GM12878 (cell line): ENCODE results near the gene PDLIM3. TPM values are rescaled to one million over a fixed set of nuclear protein-coding genes. Genes with fewer than 3 reads are reported as not detected.
"Not testable (repeated sequence)": the region's sequence is repeated elsewhere in the genome, so short reads cannot be mapped to it uniquely, and the experiment has no call there.

Experiments
- ATAC-seq: fragments of 200-7000 bp; cut with Tn5 transposase; 3 replicates; pipeline ENCODE4 v1.9.1; 2020; ENCODE audit warnings: mild to moderate bottlenecking, moderate library complexity
- BruUV-seq: library from RNA; stranded (reverse); fragments of 400-500 nt; replicated peaks from 2 replicates; lab custom pipeline; 2021; lab: Mats Ljungman, UMichigan
- CTCF ChIA-PET: fragments of 300-600 bp; sonication (Branson Sonifier 250); formaldehyde crosslinking; extraction: SDS; loops from one replicate; lab custom pipeline; 2021; ENCODE audit warnings: inconsistent platforms; lab: Yijun Ruan, JAX
- POLR2A ChIA-PET: fragments of 350-600 bp; formaldehyde crosslinking; extraction: SDS; loops from one replicate; lab custom pipeline; 2021; ENCODE audit warnings: inconsistent platforms; lab: Charles Lee
- RAD21 ChIA-PET: fragments of 300-600 bp; sonication (Branson Sonifier 250); formaldehyde crosslinking; loops from one replicate; lab custom pipeline; 2023; ENCODE audit warnings: antibody characterized with exemption; ENCODE audit not compliant: unreplicated experiment; lab: Charles Lee
- SMC1A ChIA-PET: fragments of 300-600 bp; sonication (Branson Sonifier 250); formaldehyde crosslinking; loops from one replicate; lab custom pipeline; 2023; ENCODE audit not compliant: unreplicated experiment, uncharacterized antibody; lab: Charles Lee
- DNase-seq: peaks from one replicate; pipeline ENCODE4 v3.0.0-alpha.2; 2011; ENCODE audit warnings: low read depth, low spot score
- FAIRE-seq: peaks from 3 replicates; lab custom pipeline; 2011; peaks lifted over from hg19 to GRCh38; lab: Jason Lieb, UNC
- H2AFZ ChIP-seq: 2 replicates; pipeline ENCODE4 v1.6.0; 2011; ENCODE audit warnings: low read depth, low read length, control low read depth; ENCODE audit not compliant: control insufficient read depth
- H3K27ac ChIP-seq: 2 replicates; pipeline ENCODE4 v1.5.1; 2011; ENCODE audit warnings: control low read depth; ENCODE audit not compliant: control insufficient read depth, insufficient read depth
- H3K27me3 ChIP-seq, 2 experiments: replicated peaks in 1 of 2; 2 replicates each; pipeline versions ENCODE4 v1.6.0 to v1.6.1; 2011; ENCODE audit warnings: low read length in 1 of 2; ENCODE audit not compliant: control insufficient read depth in 2 of 2, insufficient read depth in 2 of 2
- H3K36me3 ChIP-seq, 2 experiments: 2 replicates each; pipeline ENCODE4 v1.5.1; 2011; ENCODE audit warnings: low read length in 1 of 2; ENCODE audit not compliant: control insufficient read depth in 2 of 2, insufficient read depth in 2 of 2
- H3K4me1 ChIP-seq: 2 replicates; pipeline ENCODE4 v1.6.1; 2011; ENCODE audit warnings: mild to moderate bottlenecking, low read length, moderate library complexity, mixed read lengths; ENCODE audit not compliant: control insufficient read depth, insufficient read depth
- H3K4me2 ChIP-seq: 2 replicates; pipeline ENCODE4 v1.6.0; 2011; ENCODE audit warnings: control low read depth; ENCODE audit not compliant: control insufficient read depth, insufficient read depth
- H3K4me3 ChIP-seq: fragments of 200-600 bp; sonication (generic); 2 replicates; pipeline ENCODE4 v1.5.1; 2016
- H3K79me2 ChIP-seq: 2 replicates; pipeline ENCODE4 v1.6.0; 2011; ENCODE audit warnings: low read length; ENCODE audit not compliant: control insufficient read depth, insufficient read depth
- H3K9ac ChIP-seq: 2 replicates; pipeline ENCODE4 v1.8.0; 2011; ENCODE audit warnings: low read length, control low read depth, mixed read lengths; ENCODE audit not compliant: control insufficient read depth, insufficient read depth
- H3K9me3 ChIP-seq: replicated peaks from 3 replicates; pipeline ENCODE4 v1.5.1; 2011; ENCODE audit warnings: mild to moderate bottlenecking, low read length; ENCODE audit not compliant: control insufficient read depth, insufficient read depth
- H4K20me1 ChIP-seq: 2 replicates; pipeline ENCODE4 v1.6.0; 2011; ENCODE audit not compliant: control insufficient read depth, insufficient read depth
- EED ChIP-seq: sonication (generic); IDR thresholded peaks from 2 replicates; pipeline ENCODE4 v1.6.1; 2016; ENCODE audit warnings: antibody characterized with exemption, low read depth
- JUNB ChIP-seq: IDR thresholded peaks from 2 replicates; pipeline ENCODE4 v1.6.1; 2016; ENCODE audit warnings: antibody characterized with exemption, mild to moderate bottlenecking
- KDM1A ChIP-seq: fragments of 200-600 bp; sonication (generic); IDR thresholded peaks from 2 replicates; pipeline ENCODE4 v1.6.1; 2016; ENCODE audit warnings: borderline replicate concordance
- KLF5 ChIP-seq: fragments of 450-650 bp; IDR thresholded peaks from 2 replicates; pipeline ENCODE4 v1.6.1; 2014; ENCODE audit warnings: mild to moderate bottlenecking; ENCODE audit not compliant: partially characterized antibody
- RUNX3 ChIP-seq: IDR thresholded peaks from 2 replicates; pipeline ENCODE4 v1.6.1; 2012; ENCODE audit warnings: low read length, inconsistent platforms
- SMC3 ChIP-seq: IDR thresholded peaks from 2 replicates; pipeline ENCODE4 v1.6.1; 2011; ENCODE audit warnings: low read length, improper control_type of control experiment, borderline replicate concordance
- SPI1 ChIP-seq: IDR thresholded peaks from 2 replicates; pipeline ENCODE4 v1.6.1; 2011; ENCODE audit warnings: low read depth, mild to moderate bottlenecking, low read length, moderate library complexity, borderline replicate concordance; ENCODE audit not compliant: insufficient read depth
- SRF ChIP-seq, 2 experiments: IDR thresholded peaks; 2 replicates each; pipeline ENCODE4 v1.6.1; 2011; ENCODE audit warnings: low read depth in 2 of 2, low read length in 2 of 2, mild to moderate bottlenecking in 1 of 2, moderate library complexity in 1 of 2
- STAT1 ChIP-seq: fragments of 450-650 bp; conservative IDR thresholded peaks from 2 replicates; pipeline ENCODE4 v1.6.1; 2014; ENCODE audit warnings: antibody characterized with exemption, mild to moderate bottlenecking
- SUZ12 ChIP-seq: fragments of 200-600 bp; sonication (generic); IDR thresholded peaks from one replicate; pipeline ENCODE4 v1.6.1; 2018; ENCODE audit warnings: antibody characterized with exemption, mild to moderate bottlenecking; ENCODE audit not compliant: unreplicated experiment
- WGBS: methylation state at CpG from one replicate; pipeline ENCODE4 v1.1.6; 2016; ENCODE audit warnings: low lambda C conversion rate; ENCODE audit not compliant: insufficient replicate concordance, insufficient coverage; ENCODE audit errors: missing lambda C conversion rate; 5-methylcytosine and 5-hydroxymethylcytosine counted together
- in situ Hi-C: fragments of 300-500 bp; cut with MboI; formaldehyde crosslinking; loops from 9 replicates; pipeline ENCODE4 v1.14.3; 2018; ENCODE audit warnings: mixed read lengths
- intact Hi-C: fragments of 100-400 bp; cut with micrococcal nuclease; formaldehyde crosslinking; loops from one replicate; pipeline ENCODE4 v1.14.2; 2022; ENCODE audit not compliant: unreplicated experiment
- polyA plus RNA-seq, 11 experiments: library from polyadenylated mRNA; depleted of rRNA in 4 of 11; unstranded in 6 of 11; stranded (reverse) in 5 of 11; fragments of >200 nt; fragmentation: Nextera tagmentation in 4 of 11; fragmentation: Illumina TruSeq in 1 of 11; extraction: Ambion mirVana in 4 of 11; extraction: Trizol in 1 of 11; gene quantifications; 1 replicate in 1 of 11; 2 replicates in 10 of 11; pipeline versions ENCODE4 v1.2.1 to v1.2.3, GENCODE V29; 2011 to 2016; ENCODE audit warnings: inconsistent platforms in 2 of 11, missing spikeins in 2 of 11, low read depth in 1 of 11
- total RNA-seq, 4 experiments: library from RNA; depleted of rRNA in 3 of 4; stranded (reverse); fragments of >200 nt in 3 of 4; fragmentation: Illumina TruSeq in 1 of 4; extraction: Trizol in 1 of 4; gene quantifications; 2 replicates each; pipeline versions ENCODE4 v1.2.1 to v1.2.3, GENCODE V29; 2013 to 2021

Gene PDLIM3
- total and polyA plus RNA-seq, 10 of the 15 experiments (the other 5 are each of a cell fraction or from before 2014, with no cell fraction given) = 0.04 to 0.43 (median 0.08) TPM; not detected in 7

DNA sequence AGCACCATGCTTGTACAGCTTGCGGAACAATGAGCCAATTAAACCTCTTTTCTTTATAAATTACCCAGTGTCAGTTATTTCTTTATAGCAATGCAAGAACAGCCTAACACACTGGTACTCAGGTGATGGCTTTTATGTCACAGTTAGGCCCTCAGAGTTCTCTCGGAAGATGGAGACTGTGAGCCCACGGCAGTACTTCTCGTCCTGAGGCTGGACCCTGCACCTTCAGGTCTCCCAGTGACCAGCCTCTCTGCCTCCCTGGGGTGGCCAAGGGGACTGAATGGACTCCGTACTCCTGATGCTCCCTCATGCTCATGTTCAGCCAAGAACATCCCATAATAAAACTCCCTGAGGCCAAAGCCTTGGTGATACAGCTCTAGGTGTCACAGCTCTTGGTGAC lies 25.0 kb upstream of the PDLIM3 start:
- H3K9ac ChIP-seq = no peak overlapping the region
- no peak overlapping the region for H3K4me3 ChIP-seq
- DNase-seq (no peak), FAIRE-seq (no peak), ATAC-seq (no peak)
- no TSS peak for BruUV-seq
- no peaks in the 10 kb centered on the region for H3K36me3 ChIP-seq
- ChIA-PET SMC1A (interaction anchor here (1.0 kb wide), 1 partner anchor 84 kb away, joined by 6 read pairs; no protein-coding TSS in a partner anchor), CTCF (no interaction called here), RAD21 (no interaction called here), POLR2A (interaction anchor here (0.6 kb wide), 1 partner anchor 368 kb away, joined by 3 read pairs; no protein-coding TSS in a partner anchor)
- no peak overlapping the region for H3K27ac ChIP-seq
- 59% methylated on average over 5 of the region's 5 CpGs for WGBS
- H3K9me3 ChIP-seq = no peaks in the 10 kb centered on the region; the same call in 1 of the 3 replicates
- H3K4me1 ChIP-seq = no peaks in the 10 kb centered on the region; the same call in 1 of the 2 replicates
- TF ChIP-seq SMC3 = no peak
- TF ChIP-seq EED = no peak
- no peak for TF ChIP-seq JUNB
- TF ChIP-seq KDM1A = no peak
- TF ChIP-seq SRF (IDR thresholded peaks at IDR 0.05; ENCODE audit: low read depth in 2 of 2, low read length in 2 of 2) = no peak
- no peak for TF ChIP-seq STAT1
- H3K4me2 ChIP-seq = no peak overlapping the region
- intact Hi-C loops (no loop called here), in situ Hi-C loops (no loop called here)
- H4K20me1 ChIP-seq = no peaks in the 10 kb centered on the region
- H3K27me3 ChIP-seq = no peaks in the 10 kb centered on the region
- no peak overlapping the region for H2AFZ ChIP-seq
- no peaks in the 10 kb centered on the region for H3K79me2 ChIP-seq

DNA sequence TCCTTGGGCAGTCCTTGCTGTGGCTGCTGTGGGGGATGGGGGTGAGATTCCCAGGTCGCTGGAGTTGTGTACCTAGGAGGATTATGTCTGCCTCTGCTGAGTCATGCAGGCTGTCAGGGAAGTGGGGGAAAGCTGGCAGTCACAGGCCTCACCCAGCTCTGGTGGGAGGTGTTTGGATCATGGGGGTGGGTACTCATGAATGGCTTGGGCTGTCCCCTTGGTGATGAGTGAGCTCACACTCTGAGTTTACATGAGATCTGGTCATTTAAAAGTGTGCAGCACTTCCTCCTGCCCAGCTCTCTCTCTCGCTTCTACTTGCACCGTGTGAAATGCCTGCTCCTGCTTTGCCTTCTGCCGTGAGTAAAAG lies 24.6 kb upstream of the PDLIM3 start:
- DNase-seq (no peak), FAIRE-seq (no peak)
- H3K4me2 ChIP-seq = no peak overlapping the region
- no peaks in the 10 kb centered on the region for H3K79me2 ChIP-seq
- BruUV-seq = no TSS peak
- SMC1A ChIA-PET = interaction anchor here (1.0 kb wide), 1 partner anchor 84 kb away, joined by 6 read pairs; no protein-coding TSS in a partner anchor
- H3K9me3 ChIP-seq = no peaks in the 10 kb centered on the region; the same call in 2 of the 3 replicates
- no peaks in the 10 kb centered on the region for H4K20me1 ChIP-seq
- H3K4me3 ChIP-seq = no peak overlapping the region
- H2AFZ ChIP-seq = no peak overlapping the region
- no peak overlapping the region for H3K27ac ChIP-seq
- POLR2A ChIA-PET = interaction anchor here (0.6 kb wide), 1 partner anchor 368 kb away, joined by 3 read pairs; no protein-coding TSS in a partner anchor
- intact Hi-C loops = no loop called here
- RAD21 ChIA-PET = no interaction called here
- H3K9ac ChIP-seq = no peak overlapping the region
- no peaks in the 10 kb centered on the region; the same call in 1 of the 2 replicates for H3K4me1 ChIP-seq
- in situ Hi-C loops = no loop called here
- no peaks in the 10 kb centered on the region for H3K27me3 ChIP-seq
- no peak for TF ChIP-seq KDM1A
- TF ChIP-seq SUZ12 = no peak
- no peak for TF ChIP-seq RUNX3
- TF ChIP-seq KLF5 = no peak
- TF ChIP-seq SPI1 = 0 out of 2 replicates have a peak, but pooled peaks have one; percentile 3
- TF ChIP-seq, all 136 proteins: peak for 1
- WGBS = 26% methylated on average over 4 of the region's 4 CpGs
- CTCF ChIA-PET = no interaction called here
- no peaks in the 10 kb centered on the region for H3K36me3 ChIP-seq
- peak; percentile 24; the same call in 2 of the 3 replicates for ATAC-seq

DNA sequence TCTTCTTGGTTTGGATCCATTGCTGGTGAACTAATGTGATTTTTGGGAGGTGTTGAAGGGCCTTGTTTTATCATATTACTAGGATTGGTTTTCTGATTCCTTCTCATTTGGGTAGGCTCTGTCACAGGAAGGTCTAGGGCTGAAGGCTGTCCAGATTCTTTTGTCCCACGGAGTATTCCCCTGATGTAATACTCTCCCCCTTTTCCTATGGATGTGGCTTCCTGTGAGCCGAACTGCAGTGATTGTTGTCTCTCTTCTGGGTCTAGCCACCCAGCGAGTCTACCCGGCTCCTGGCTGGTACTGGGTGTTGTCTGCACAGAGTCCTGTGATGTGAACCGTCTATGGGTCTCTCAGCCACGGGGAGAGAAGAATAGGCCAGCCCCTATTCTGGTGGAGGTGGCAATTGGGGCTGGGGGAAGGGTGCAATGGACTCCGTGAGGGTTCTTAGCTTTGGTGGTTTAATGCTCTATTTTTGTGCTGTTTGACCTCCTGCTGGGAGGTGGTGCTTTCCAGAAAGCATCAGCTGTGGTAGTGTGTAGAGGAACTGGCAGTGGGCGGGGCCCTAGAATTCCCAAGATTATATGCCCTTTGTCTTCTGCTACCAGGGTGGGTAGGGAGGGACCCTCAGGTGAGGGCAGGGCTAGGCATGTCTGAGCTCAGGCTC lies 24.1 kb upstream of the PDLIM3 start:
- BruUV-seq, H2AFZ ChIP-seq: not testable (repeated sequence)
- WGBS = 56% methylated on average over 8 of the region's 8 CpGs

More for the DNA sequence above, 24.1 kb upstream of the PDLIM3 start:
- RAD21 ChIA-PET, H3K9ac ChIP-seq, ATAC-seq, H3K27ac ChIP-seq, in situ Hi-C loops, H3K27me3 ChIP-seq, H3K4me3 ChIP-seq, DNase-seq, H4K20me1 ChIP-seq, H3K4me1 ChIP-seq, CTCF ChIA-PET, H3K36me3 ChIP-seq, H3K79me2 ChIP-seq, FAIRE-seq, POLR2A ChIA-PET, H3K4me2 ChIP-seq, intact Hi-C loops, SMC1A ChIA-PET, H3K9me3 ChIP-seq: not testable (repeated sequence)
